GM20431 (cell line): ENCODE data around the gene ANKRD24.
"Not testable (repeated sequence)": the region's sequence is repeated elsewhere in the genome, so short reads cannot be mapped to it uniquely, and the experiment has no call there.

ENCODE experiments used
- in situ Hi-C: fragments of 300-500 bp; cut with MseI, MboI; formaldehyde crosslinking; loops from one replicate; pipeline ENCODE4 v1.15.0; 2020; ENCODE audit warnings: low sequenced_read_pairs; ENCODE audit not compliant: unreplicated experiment

The ANKRD24 gene

GRCh38 chr19:4172861-4173473, 9.5 kb upstream of the ANKRD24 start:
- in situ Hi-C loops = no loop called here

GRCh38 chr19:4173479-4174212, 8.8 kb upstream of the ANKRD24 start:
- in situ Hi-C loops = no loop called here

GRCh38 chr19:4174213-4174894, 8.1 kb upstream of the ANKRD24 start:
- in situ Hi-C loops = no loop called here

GRCh38 chr19:4174895-4175668, 7.4 kb upstream of the ANKRD24 start:
- in situ Hi-C loops = no loop called here

- in situ Hi-C loops = no loop called here
Observed at GRCh38 chr19:4175669-4175931, 6.9 kb upstream of the ANKRD24 start.

- in situ Hi-C loops = no loop called here
Observed at GRCh38 chr19:4177146-4177545, 5.3 kb upstream of the ANKRD24 start.

- in situ Hi-C loops = no loop called here
Observed at GRCh38 chr19:4178990-4179389, 3.5 kb upstream of the ANKRD24 start.

- in situ Hi-C loops = no loop called here
Observed at GRCh38 chr19:4181053-4181508, 1.4 kb upstream of the ANKRD24 start.

GRCh38 chr19:4183967-4184717, 1.7 kb downstream of the ANKRD24 start:
- in situ Hi-C loops = no loop called here

- in situ Hi-C loops = no loop called here
Observed at GRCh38 chr19:4184718-4185352, 2.3 kb downstream of the ANKRD24 start.

GRCh38 chr19:4185413-4186086, 3.1 kb downstream of the ANKRD24 start:
- in situ Hi-C loops = no loop called here

- in situ Hi-C loops = no loop called here
Observed at GRCh38 chr19:4186087-4186993, 3.9 kb downstream of the ANKRD24 start.

GRCh38 chr19:4187313-4188122, 5.0 kb downstream of the ANKRD24 start:
- in situ Hi-C loops = no loop called here

GRCh38 chr19:4189641-4190040, 7.2 kb downstream of the ANKRD24 start:
- in situ Hi-C loops = no loop called here

GRCh38 chr19:4192537-4192936, 10.0 kb downstream of the ANKRD24 start:
- in situ Hi-C loops = not testable (repeated sequence)

GRCh38 chr19:4194353-4194752, 11.9 kb downstream of the ANKRD24 start:
- in situ Hi-C loops = no loop called here

- in situ Hi-C loops = no loop called here
Observed at GRCh38 chr19:4196009-4196408, 13.5 kb downstream of the ANKRD24 start.
